ENCODE measurements around the gene LGR6.

- TF ChIP-seq, protein P1, sequence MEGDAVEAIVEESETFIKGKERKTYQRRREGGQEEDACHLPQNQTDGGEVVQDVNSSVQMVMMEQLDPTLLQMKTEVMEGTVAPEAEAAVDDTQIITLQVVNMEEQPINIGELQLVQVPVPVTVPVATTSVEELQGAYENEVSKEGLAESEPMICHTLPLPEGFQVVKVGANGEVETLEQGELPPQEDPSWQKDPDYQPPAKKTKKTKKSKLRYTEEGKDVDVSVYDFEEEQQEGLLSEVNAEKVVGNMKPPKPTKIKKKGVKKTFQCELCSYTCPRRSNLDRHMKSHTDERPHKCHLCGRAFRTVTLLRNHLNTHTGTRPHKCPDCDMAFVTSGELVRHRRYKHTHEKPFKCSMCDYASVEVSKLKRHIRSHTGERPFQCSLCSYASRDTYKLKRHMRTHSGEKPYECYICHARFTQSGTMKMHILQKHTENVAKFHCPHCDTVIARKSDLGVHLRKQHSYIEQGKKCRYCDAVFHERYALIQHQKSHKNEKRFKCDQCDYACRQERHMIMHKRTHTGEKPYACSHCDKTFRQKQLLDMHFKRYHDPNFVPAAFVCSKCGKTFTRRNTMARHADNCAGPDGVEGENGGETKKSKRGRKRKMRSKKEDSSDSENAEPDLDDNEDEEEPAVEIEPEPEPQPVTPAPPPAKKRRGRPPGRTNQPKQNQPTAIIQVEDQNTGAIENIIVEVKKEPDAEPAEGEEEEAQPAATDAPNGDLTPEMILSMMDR (conservative IDR thresholded peaks at IDR 0.05; ENCODE audit: low read length): no peak
- no peak for TF ChIP-seq EZH2phosphoT487 (IDR thresholded peaks at IDR 0.05; ENCODE audit: borderline replicate concordance)
Observed at GRCh38 chr1:202161151-202162046, 32.2 kb upstream of the LGR6 start.

Data from Loucy (cell line).